Measurements from ENCODE around the gene RSPO1. TPM values are rescaled to one million over a fixed set of nuclear protein-coding genes. Genes with fewer than 3 reads are reported as not detected.

RSPO1 gene
- total RNA-seq (2016; rRNA removed; fragmentation: Illumina TruSeq; extraction: Trizol) (not detected in 2 replicates), polyA plus RNA-seq (2011; rRNA removed) (not detected in 2 replicates), polyA minus RNA-seq (2011; rRNA and poly(A)+ RNA removed; ENCODE audit: low replicate concordance) (not detected in 2 replicates), Bru-seq, nascent RNA (not detected), BruChase-seq, experiment 1, labeled RNA remaining after a 6-hour chase (not detected), BruChase-seq, experiment 2, labeled RNA remaining after a 2-hour chase (not detected)
- not detected in 2 replicates for total RNA-seq (2016; cell fraction: cytosol; rRNA removed; fragmentation: Illumina TruSeq; extraction: Trizol; ENCODE audit: low read depth)
- total RNA-seq (2016; cell fraction: insoluble cytoplasmic fraction; rRNA removed; fragmentation: Illumina TruSeq; extraction: Trizol) = not detected in 2 replicates
- total RNA-seq (2016; cell fraction: membrane; rRNA removed; fragmentation: Illumina TruSeq; extraction: Trizol) = not detected in 2 replicates
- not detected in 2 replicates for total RNA-seq (2016; cell fraction: nucleus; rRNA removed; fragmentation: Illumina TruSeq; extraction: Trizol)
- not detected in 2 replicates for polyA plus RNA-seq (2011; cell fraction: cytosol; rRNA removed)
- polyA plus RNA-seq (2011; cell fraction: nucleus; rRNA removed) = not detected in 2 replicates
- not detected in 2 replicates for polyA plus RNA-seq (2012)
- polyA plus RNA-seq (2016; cell fraction: cytosol; fragmentation: Illumina TruSeq; extraction: Trizol; ENCODE audit: low read depth) = not detected in 2 replicates
- polyA plus RNA-seq (2016; cell fraction: insoluble cytoplasmic fraction; fragmentation: Illumina TruSeq; extraction: Trizol; ENCODE audit: low read depth) = not detected in 2 replicates
- not detected in 2 replicates for polyA plus RNA-seq (2016; cell fraction: membrane; fragmentation: Illumina TruSeq; extraction: Trizol; ENCODE audit: low read depth)
- not detected in 2 replicates for polyA plus RNA-seq (2016; cell fraction: nucleus; fragmentation: Illumina TruSeq; extraction: Trizol; ENCODE audit: insufficient read depth, low read depth)
- polyA minus RNA-seq (2011; cell fraction: cytosol; rRNA and poly(A)+ RNA removed) = not detected in 2 replicates
- polyA minus RNA-seq (2011; cell fraction: nucleus; rRNA and poly(A)+ RNA removed) = not detected in 2 replicates
- long read RNA-seq, experiment 1 = 0 reads
- long read RNA-seq, experiment 2 = 0 reads

GRCh38 chr1:37634244-37634991 is at the start of gene RSPO1:
RSPO1 (minus strand) TSS chr1:37634892; CDS start chr1:37629661, 5,231 bp downstream.
- no peak for DNase-seq (ENCODE audit: low spot score)
- CTCF ChIA-PET (ENCODE audit: low intra/inter-chr PET ratio, low total read pairs) = no interaction called here
- peak; percentile 80 for ATAC-seq
- Histone ChIP-seq H3K4me1 (ENCODE audit: insufficient read depth, low read length) (no peaks in the 10 kb centered on the region), H3K79me2 (ENCODE audit: insufficient read depth, low read length) (no peaks in the 10 kb centered on the region), H2AFZ (ENCODE audit: low read length) (no peak within 1 kb of the TSS), H3K27ac (ENCODE audit: extremely low read length, insufficient read depth, low read length) (no peak within 1 kb of the TSS), H3K9me3 (ENCODE audit: low read length) (no peaks in the 10 kb centered on the region), H3K36me3 (replicated peaks in 1 of 2; ENCODE audit: control insufficient read depth in 1 of 2, insufficient read depth in 2 of 2, low read length in 2 of 2) (no peaks in the 10 kb centered on the region), H3K4me3 (replicated peaks in 1 of 3; ENCODE audit: insufficient read depth in 1 of 3, low read depth in 2 of 3, low read length in 3 of 3) (peak within 1 kb of the TSS in 2 of 3 experiments; percentile 20 to 38; a peak in 3 of 6 replicates), H3K27me3 (ENCODE audit: control insufficient read depth in 1 of 2, insufficient read depth in 2 of 2, low read length in 2 of 2) (peaks cover 24 to 95% of the 10 kb centered on the region in 2 experiments), H3K4me2 (ENCODE audit: low read depth, low read length) (peak within 1 kb of the TSS; percentile 47), H4K20me1 (ENCODE audit: insufficient read depth, low read length) (no peaks in the 10 kb centered on the region), H3K9ac (ENCODE audit: insufficient read depth, low read depth, low read length) (no peak within 1 kb of the TSS)
- no peak for FAIRE-seq
- in situ Hi-C loops (cut with HindIII; ENCODE audit: extremely low pct_ligation_motif_present, low pct_unique_long_range_greater_than_20kb) (no loop called here), intact Hi-C loops (cut with micrococcal nuclease; ENCODE audit: unreplicated experiment) (no loop called here)
- POLR2A ChIA-PET = no interaction called here
- BruUV-seq (replicated peaks) = no TSS peak
- WGBS (ENCODE audit: low lambda C conversion rate) = 2% methylated on average over 8 of the region's 72 CpGs
- TF ChIP-seq YY1 (IDR thresholded peaks at IDR 0.05; ENCODE audit: insufficient read depth, insufficient replicate concordance, low read depth, low read length) = no peak
- TF ChIP-seq RNF219 (CRISPR knock-in tag; IDR thresholded peaks at IDR 0.05) = no peak
- no peak for TF ChIP-seq FOXP1 (IDR thresholded peaks at IDR 0.05)
- TF ChIP-seq FOXP1 (CRISPR knock-in tag; IDR thresholded peaks at IDR 0.05) = no peak
- peak; percentile 94 for TF ChIP-seq HNRNPLL (IDR thresholded peaks at IDR 0.05; ENCODE audit: low read depth, low read length, poor library complexity, severe bottlenecking)
- no peak for TF ChIP-seq MAFF (IDR thresholded peaks at IDR 0.05; ENCODE audit: low read depth, low read length)
- peak; percentile 92 for TF ChIP-seq PRDM15 (CRISPR knock-in tag; IDR thresholded peaks at IDR 0.05)
- TF ChIP-seq ZNF441 (CRISPR knock-in tag; IDR thresholded peaks at IDR 0.05; ENCODE audit: borderline replicate concordance) = no peak
- peak; percentile 81; the same call in 1 of the 2 replicates for TF ChIP-seq ZNF777 (CRISPR knock-in tag; IDR thresholded peaks at IDR 0.05)
- TF ChIP-seq ZSCAN5A (CRISPR knock-in tag; IDR thresholded peaks at IDR 0.05; ENCODE audit: borderline replicate concordance) = no peak
- no peak for TF ChIP-seq ZNF205 (CRISPR knock-in tag; IDR thresholded peaks at IDR 0.05)
- no peak for TF ChIP-seq PHB2 (IDR thresholded peaks at IDR 0.05; ENCODE audit: partially characterized antibody)
